GM13976 (cell line): Measurements from ENCODE around the gene KAZALD1.

Source experiments
- DNase-seq: peaks from one replicate; pipeline ENCODE4 v3.0.0; 2012; ENCODE audit warnings: low spot score
- in situ Hi-C: fragments of 300-500 bp; cut with MboI; formaldehyde crosslinking; loops from one replicate; pipeline ENCODE4 v1.12.0; 2022; ENCODE audit warnings: low sequenced_read_pairs, mixed read lengths, inconsistent platforms; ENCODE audit not compliant: unreplicated experiment
- TF ChIP-seq, protein P1 (sequence below): IDR thresholded peaks from 2 replicates; pipeline ENCODE4 v1.5.1; 2012; ENCODE audit warnings: borderline replicate concordance, mild to moderate bottlenecking; ENCODE audit not compliant: insufficient read depth; ENCODE audit errors: extremely low read depth, missing control alignments, control extremely low read depth

KAZALD1 gene

DNA sequence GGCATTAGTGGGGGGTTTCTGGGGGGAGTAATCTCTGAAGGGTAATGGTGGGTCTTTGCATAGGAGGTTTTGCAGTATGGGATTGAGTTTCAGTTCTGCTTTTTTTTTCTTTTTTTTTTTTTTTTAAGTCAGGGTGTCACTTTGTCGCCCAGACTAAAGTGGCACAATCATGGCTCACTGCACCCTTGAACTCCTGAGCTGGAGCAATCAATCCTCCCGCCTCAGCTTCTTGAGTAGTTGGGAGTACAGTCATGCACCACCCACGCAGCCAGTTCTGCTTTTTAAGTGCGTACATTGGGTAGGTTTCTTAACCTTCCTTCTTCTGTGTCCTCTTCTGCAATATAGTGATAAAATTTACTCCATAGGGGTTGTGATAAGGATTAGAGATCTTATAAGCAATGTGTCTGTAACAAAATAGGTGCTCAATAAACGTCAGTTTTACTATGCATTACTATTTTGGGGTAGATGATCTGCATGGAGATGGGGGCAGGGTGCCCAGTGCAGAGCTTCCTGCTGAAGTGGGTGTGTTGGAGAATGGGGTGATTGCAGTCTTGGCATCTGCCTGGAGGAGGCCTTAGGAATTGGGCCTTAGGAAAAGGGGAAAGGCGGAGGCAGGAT is 9.6 kb downstream of the KAZALD1 start:
- no peak for DNase-seq
- in situ Hi-C loops: no loop called here
- TF ChIP-seq, protein P1, sequence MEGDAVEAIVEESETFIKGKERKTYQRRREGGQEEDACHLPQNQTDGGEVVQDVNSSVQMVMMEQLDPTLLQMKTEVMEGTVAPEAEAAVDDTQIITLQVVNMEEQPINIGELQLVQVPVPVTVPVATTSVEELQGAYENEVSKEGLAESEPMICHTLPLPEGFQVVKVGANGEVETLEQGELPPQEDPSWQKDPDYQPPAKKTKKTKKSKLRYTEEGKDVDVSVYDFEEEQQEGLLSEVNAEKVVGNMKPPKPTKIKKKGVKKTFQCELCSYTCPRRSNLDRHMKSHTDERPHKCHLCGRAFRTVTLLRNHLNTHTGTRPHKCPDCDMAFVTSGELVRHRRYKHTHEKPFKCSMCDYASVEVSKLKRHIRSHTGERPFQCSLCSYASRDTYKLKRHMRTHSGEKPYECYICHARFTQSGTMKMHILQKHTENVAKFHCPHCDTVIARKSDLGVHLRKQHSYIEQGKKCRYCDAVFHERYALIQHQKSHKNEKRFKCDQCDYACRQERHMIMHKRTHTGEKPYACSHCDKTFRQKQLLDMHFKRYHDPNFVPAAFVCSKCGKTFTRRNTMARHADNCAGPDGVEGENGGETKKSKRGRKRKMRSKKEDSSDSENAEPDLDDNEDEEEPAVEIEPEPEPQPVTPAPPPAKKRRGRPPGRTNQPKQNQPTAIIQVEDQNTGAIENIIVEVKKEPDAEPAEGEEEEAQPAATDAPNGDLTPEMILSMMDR: no peak

DNA sequence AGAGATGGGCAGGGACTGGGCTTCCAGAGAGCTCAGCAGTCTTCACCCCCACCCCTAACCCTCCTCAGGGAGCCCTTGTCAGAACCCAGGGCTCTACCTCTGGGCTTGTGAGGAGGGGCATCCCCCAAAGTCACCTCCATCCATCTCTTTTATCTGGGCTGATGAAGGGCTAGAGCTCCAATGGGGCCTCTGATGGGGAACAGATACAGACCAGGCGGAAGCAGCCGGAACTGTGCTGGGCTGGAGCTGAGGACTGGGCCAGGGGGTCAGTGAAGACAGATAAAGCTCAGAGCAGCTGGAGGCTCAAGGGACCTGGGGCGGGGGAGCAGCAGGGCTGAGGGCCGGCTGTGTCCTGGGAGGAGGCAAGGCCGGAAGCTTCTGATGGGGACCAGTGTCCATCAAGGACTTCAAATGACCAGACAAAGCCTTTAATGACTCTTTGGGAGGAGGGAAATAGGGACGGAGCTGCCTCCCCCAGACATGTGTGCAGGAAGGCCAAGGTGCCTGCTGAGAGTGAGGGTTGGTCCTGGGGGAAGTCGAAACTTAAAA is 10.2 kb downstream of the KAZALD1 start:
- no peak for DNase-seq
- TF ChIP-seq, protein P1: no peak
- in situ Hi-C loops: no loop called here

DNA sequence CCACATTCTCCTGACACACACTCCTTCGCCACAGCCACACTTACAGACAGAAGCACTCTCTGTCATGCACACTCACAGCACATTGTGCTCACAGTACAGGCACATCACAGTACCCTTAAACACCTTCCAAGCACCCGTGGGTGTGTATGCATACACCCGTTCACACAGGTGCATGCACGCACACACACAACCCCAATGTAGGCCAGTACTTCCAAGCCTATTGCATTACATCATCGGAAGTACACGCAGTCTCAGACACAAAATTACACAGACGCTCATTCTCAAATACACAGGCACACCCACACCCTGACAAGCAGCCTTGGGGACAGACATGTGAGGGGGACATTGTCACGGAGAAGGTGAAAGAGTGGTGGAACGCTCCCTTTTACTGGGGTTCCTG is 11.1 kb downstream of the KAZALD1 start:
- in situ Hi-C loops: no loop called here
- no peak for DNase-seq
- TF ChIP-seq, protein P1: no peak

DNA sequence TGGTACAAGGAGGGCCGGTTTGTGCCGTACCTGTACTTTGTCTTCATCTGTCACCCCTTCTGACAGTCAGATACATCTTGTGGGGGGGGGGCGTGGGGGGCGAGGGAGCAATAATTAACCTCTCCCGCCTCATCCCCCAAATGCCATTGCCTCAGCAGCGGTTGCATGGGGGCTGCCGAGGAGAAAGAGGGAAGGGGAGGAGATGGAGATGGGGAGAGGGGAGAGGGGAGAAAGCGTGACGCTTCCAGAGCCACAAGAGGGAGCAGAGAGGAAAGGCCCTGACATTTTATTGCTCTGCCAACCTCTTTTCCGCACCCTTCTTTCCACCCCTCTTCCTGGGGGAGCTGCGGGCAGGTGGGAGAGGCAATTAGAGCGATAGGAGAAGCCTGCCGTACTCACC is 11.8 kb downstream of the KAZALD1 start:
- TF ChIP-seq, protein P1: no peak
- in situ Hi-C loops: no loop called here
- DNase-seq: no peak

DNA sequence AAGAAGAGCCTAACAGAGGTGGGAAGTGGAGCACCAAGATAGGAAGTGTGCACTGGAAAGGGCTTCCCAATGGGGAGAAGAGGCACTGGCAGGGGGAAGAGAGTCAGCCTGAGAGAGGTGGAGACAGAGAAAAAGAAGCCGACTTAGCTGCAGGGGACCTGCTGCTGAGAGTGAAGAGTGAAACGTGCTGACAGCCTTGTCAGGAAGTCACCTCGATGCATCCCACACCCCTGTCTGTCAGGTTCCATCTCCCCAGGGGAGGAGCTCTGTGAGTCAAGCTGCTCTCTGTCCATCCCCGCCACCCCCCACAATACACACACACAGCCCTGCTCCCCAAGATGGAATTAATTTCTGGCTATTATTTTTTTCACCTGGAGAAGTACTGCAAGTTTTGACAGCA is 14.0 kb downstream of the KAZALD1 start:
- TF ChIP-seq, protein P1: no peak
- in situ Hi-C loops: no loop called here
- peak; percentile 25 for DNase-seq

DNA sequence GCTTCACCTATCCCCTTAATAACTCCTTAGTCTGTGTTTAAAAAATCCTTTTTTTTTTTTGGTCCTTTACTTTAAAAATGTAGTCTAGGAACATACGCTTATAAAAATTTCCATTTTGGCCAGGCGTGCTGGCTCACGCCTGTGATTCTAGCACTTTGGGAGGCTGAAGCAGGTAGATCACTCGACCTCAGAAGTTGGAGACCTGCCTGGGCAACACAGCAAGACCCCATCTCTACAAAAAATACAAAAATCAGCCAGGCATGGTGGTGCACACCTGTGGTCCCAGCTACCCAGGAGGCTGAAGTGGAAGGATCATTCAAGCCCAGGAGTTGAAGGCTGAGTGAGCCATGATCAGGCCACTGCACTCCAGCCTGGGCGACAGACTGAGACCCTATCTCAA is 14.8 kb downstream of the KAZALD1 start:
- in situ Hi-C loops: no loop called here
- TF ChIP-seq, protein P1: no peak
- DNase-seq: no peak

DNA sequence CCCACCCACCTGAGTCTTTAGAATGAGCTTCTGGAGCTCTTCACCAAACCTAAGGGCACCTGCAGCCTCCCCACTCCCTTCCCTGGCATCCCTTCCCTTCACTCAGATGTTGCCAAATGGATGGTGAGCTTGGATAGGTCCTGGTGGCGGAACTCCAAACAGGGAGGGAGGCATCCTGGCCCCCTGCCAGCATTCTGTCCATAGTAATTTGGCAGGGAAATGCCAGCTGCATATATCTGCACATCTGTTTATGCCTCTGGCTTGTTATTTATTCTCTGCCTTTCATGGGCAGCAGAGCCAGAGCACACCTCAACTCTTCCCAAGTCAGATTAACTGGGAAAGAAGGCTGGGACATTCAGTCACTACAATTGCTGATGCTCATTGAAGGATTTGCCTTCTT is 18.1 kb downstream of the KAZALD1 start:
- in situ Hi-C loops: no loop called here
- DNase-seq: no peak
- TF ChIP-seq, protein P1: no peak
